Measurements from ENCODE around the gene STX18.
"Not testable (repeated sequence)": the region's sequence is repeated elsewhere in the genome, so short reads cannot be mapped to it uniquely, and the experiment has no call there.

STX18 gene

DNA sequence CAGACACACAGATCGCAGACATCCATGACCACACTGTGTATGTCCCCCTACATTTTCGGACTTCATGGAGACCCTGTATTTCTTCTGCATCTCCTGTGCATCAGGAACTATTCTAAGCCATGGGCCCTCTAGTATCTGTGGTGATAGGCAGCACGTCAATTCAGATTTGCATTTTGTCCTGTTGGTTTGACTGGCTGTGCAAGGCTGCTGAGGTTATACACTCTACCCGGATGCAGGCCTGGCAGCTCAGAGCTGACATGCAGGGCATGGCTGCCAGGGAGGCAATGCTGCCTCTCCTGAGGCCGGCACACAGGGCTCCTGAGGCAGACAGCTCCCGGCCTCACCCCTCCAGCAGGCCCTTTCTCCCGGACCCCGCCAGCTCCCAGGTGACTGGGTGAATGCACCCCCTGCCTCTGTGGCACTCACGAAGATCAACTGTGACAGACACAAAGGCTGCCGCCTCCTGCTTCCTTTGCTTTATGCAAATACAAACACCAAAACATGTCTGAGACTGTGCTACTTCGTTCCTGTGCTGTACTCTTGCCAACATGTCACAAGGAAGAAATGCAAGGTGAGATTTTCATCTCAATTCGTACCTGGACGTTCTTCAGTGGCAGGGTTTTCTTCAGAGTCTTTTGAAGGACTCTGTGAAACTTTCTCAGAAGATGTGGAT lies 103.9 kb downstream of the STX18 start:
- no peak for DNase-seq (ENCODE audit: low spot score)

DNA sequence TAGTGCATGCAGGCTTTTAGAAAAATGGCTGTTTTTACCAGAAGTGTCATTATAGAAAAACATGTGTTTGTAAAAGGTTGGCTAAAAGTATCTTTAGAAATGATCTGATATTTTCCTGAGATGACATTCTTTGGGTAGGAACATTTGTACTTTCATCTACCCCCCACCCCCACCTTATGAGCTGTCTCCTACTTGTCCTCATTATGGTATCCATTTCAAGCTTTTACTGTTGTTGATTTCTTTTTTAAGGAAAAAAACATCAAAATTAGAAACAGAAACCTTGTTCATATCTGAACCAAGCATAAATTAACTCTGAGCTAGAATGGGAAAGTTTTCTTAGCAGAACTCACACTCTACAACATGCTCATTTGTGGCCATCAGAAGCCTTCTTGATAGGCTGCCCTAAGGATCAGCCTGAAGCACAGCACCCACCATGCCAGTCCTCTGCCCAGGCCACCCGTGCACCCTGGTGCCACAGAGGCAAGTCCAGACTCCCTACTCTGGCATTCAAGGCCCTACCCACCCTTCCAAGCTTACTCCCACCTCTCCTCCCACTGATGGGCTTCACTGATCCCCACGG lies 105.5 kb downstream of the STX18 start:
- no peak for DNase-seq (ENCODE audit: low spot score)

DNA sequence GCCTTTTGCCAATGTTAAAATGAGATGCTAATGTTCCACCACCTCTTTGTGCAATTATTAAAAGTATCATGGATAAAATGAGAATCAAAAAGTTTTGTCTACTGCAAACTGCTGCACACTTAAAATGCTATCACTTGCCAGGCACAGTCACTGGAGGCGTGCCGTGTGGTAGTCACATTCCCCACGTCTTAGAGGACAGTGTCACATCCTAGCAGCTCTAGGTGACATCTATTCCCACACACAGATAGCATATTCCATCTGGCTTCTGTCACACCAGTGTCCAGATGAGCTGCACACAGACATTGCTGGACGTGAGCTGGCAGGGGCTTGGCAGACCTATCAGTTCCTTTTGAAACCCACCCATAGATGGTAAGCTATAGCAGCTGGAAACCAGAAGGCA lies 107.9 kb downstream of the STX18 start:
- no peak for DNase-seq (ENCODE audit: low spot score)

DNA sequence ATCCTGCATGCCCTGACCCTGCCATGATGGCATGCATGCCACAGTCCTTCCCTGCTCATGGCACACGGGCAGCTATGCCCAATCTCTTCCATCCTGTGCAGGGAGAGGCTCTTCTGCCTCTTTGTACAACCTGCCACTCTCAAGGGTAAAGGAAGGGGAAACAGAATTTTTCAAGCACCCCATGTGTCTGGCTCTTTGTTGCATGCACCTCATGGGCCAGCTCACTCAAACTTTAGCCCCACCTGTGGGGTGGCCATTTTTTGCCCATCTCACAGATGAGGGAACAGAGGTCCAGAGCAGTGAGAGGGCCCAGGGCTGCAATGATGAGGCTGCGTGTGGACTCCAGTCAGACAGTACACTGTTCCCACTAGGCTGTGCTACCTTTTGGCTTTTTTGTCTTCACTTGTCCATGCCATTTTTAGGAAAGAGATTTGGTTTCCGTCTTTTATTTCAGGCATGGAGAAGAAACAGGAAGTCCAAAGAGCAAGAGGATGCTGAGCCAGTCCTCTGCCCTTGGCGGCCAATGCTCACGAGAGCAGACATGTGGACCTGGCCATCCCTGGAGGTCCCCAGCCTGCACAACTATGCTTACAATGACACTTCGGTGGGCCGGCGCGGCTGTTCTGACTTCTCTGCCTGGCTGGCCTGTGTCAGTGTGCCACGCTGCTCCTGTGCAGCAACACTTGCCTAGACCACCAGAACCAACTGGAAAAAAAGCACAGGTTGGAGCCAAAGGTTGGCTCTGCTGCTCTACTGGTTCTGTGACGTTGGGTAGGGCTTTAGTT lies 109.3 kb downstream of the STX18 start:
- no peak for DNase-seq (ENCODE audit: low spot score)

DNA sequence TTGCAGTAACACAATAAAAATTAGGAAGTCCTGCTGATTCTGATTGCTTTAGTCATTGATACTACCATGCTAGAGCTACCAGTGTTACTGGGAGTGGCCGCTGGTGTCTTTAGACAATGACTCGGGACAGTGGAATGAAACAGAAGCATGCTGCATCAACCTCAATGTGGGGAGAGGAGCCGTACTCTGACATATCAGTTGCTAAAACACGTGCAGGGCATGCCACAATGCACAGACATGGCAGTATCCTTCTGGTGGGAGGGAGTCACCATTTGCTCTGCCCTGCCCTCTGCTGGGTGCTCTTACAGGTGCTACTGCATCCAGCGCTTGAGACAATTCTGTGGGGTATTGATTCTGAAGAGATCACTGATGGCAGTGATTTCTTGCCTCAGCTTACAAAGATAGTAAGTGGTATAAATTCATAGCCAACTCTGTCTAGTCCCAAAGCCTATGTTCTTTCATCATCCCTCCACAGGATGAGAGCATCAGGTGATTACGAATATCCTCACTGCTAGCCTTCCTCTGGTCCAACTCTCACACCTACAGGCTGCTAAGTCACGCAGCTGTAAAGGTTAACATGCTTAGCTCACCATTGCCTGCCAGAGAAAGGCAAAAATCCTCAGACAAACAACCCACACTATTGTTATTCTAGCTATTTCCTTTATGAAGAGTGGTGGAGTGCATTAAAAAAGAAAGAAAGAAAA lies 111.2 kb downstream of the STX18 start:
- peak; percentile 78 for DNase-seq (ENCODE audit: low spot score)

DNA sequence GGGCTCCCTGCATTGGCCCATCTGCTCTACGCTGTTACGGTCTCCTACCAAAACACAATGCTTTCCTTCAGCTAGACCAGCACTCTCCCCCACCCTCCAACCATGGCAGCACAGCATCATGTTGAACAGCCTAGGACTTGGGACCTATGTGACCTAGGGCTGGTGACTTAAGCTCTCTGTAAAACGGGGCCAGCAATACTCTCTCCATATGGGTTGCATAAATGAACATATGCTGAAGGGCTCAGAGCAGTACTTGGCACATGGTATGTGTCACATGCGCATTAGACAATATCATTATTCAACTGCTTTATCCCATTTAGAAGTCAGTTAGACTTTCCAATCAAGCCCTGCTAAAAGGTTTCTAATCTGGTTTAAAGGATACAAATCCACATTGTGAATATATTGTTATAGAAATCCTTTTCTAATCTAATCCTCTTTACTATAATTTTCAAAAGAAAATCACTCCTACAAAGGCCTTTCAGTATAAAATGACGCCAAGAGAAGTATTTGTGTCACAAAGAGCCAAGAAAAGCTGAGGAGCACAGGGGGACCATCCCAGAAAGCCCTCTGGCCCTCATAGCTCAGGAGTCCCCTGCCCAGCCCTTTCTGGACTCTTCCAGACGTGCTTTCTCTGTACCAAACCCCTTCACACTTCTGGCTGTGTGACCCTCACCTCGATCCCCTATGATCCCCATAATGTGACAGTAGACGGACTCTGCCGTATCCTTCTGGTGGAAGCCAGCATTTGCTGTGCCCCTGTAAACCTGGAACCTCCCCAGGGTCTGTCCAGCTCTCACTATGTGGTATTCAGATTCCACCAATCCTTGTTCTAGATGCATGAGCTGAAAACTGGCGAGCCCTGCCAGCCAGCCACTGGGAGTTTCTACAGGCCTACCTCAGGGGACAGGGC lies 112.6 kb downstream of the STX18 start:
- DNase-seq (ENCODE audit: low spot score): no peak

DNA sequence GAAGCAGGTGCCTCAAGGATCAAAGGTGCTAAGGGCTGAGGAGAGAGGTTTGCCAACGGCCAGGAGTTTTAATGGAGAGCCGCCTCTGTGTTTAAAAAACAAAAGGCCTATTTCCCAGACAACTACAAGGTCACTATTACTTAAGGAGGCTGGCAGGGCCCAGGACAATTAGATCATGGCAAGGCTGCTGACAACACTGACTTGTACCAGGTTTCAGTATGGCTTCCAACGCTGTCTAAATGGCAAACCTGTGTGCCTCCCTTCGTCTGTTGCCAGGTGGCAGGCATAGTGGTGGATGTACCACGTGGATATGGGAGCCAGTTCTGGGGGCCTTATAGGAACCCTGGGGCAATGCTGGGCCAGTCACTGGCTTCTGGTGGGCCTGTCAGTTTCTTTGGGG lies 114.0 kb downstream of the STX18 start:
- DNase-seq (ENCODE audit: low spot score): no peak

DNA sequence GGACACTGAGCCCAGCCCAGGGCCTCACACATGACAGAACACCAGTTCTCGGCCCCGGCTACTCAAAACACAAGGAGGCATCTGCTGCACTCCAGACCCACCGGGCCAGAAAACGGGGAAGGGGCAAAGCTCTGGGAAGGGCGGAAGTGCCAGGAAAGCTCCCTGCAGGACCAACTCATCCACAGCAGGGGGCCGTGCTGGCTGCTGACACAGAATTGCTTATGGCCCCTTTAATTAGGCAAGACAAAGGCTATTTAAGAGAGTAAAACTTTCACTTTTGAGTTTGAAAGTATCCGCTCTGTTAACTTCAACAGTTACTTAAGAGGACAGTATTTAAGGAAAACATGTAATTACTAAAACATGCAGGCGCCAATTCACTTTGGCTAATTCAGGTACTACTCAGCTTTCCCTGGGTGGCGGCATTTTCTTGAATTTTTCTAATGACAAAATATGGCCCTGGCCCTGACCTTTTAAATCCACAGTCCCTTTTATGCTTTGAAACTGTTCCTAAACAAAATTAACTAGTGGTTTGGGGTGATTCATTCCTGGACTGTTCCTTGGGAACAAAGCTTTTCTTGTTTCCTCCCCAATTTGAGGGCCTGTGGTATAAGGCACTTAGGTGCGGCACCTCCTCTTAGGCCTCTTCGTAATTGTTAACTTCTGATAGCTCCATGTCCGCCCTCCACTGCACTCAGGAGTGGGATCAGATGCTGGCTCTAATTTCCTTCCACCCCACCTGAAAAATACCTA lies 114.6 kb downstream of the STX18 start:
- no peak for DNase-seq (ENCODE audit: low spot score)

DNA sequence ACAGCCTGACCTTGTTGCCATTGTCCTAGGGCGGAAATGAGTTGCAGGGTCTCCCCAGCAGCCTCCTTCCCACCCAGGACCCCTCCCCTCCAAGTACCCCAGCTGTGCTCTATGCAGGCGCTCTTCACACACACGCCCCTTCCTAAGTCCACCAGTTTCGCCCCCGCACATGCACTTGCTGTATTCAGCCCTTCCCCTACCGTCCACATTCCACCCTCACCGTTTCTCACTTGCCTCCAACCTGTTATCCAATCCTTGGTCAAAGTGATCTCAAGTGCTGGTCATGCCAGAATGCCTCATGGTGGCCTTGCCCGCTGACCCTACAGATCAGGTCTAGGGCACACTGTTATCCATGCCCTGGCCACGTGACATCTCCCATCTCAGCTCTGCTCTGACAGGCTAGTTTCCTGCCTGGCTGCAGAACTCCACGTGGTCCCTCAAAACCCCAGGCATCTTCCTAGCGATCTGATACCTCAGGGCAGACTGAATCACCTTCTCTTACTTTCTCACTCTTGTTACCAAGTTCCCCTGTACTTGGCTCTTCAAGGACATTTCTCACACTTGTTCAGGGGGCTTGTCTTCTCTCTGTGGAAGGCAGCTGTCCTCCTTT lies 115.2 kb downstream of the STX18 start:
- no peak for DNase-seq (ENCODE audit: low spot score)

DNA sequence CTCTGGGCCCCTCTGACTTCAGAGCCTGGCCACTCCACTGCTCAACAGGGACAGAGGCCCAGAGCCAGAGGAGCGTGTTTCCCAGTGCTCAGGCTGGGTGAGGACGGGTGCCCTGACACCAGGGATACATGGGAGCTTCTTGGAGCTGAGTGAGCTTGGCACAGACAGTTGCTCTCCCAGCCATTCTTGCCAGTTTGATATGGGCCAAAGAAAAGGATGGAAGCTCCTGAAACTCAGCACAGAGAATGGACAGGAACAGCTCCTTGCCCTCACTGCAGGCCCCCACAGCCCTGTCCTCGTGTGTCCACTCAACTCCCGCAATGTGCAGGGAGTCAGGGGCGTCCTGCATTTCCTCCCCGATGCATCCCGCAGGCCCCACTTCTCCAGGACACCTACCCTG lies 116.2 kb downstream of the STX18 start:
- DNase-seq (ENCODE audit: low spot score): no peak

DNA sequence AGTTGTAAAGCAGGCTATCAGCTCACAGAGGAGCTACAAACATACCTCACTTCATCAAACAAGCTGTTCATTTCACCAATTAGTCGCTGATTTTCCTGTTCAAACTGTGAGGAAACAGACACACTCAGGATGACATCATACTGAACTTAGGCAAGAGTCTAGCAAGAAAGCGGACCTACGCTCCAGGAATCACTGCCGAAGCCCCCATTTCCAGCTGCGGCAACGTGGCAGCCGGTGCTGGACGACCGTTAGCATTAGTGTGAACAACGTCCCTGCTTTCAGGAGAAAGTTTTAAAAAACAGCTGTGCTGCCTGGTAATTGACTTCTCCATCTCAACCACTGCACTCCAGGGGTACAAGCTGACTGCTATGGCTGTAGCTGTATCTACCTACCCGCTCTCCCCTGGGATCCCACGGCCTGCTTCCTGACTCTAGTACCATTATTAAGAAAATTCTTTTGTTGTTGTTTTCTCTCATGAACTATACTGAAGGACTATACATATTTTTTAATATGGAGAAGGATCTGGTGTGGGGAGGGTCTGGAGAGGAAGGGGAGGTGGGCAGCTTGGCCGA lies 116.6 kb downstream of the STX18 start:
- DNase-seq (ENCODE audit: low spot score): no peak

DNA sequence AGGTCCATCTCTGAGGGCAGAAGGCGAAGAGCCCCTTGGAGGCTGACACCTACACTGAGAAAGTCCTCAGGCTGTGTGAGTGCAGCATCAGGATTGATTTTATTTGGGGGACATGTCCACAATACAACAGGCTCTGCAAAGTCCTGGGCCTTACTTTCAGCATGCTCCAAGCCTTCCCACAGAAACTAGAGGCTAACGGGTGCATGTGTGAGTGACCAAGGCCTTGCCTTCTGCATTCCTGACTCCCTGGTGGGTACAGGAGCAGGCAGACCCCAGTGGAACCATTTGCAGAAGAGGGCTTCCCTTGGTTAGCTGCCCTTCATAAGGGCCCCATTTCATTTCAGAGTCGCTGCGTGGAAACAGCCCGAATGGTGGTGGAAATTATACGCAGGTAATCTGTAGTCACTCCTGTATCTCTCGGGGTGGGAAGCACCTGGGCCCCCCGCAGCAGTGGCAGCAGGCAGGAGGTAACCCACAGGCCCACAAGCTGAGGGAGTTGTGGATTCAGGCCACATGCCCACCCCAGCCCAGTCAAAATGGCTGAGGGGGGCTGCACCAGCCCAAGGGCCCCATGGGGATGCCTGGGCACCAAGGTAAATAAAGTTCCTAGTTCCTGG lies 117.2 kb downstream of the STX18 start:
- no peak for DNase-seq (ENCODE audit: low spot score)

DNA sequence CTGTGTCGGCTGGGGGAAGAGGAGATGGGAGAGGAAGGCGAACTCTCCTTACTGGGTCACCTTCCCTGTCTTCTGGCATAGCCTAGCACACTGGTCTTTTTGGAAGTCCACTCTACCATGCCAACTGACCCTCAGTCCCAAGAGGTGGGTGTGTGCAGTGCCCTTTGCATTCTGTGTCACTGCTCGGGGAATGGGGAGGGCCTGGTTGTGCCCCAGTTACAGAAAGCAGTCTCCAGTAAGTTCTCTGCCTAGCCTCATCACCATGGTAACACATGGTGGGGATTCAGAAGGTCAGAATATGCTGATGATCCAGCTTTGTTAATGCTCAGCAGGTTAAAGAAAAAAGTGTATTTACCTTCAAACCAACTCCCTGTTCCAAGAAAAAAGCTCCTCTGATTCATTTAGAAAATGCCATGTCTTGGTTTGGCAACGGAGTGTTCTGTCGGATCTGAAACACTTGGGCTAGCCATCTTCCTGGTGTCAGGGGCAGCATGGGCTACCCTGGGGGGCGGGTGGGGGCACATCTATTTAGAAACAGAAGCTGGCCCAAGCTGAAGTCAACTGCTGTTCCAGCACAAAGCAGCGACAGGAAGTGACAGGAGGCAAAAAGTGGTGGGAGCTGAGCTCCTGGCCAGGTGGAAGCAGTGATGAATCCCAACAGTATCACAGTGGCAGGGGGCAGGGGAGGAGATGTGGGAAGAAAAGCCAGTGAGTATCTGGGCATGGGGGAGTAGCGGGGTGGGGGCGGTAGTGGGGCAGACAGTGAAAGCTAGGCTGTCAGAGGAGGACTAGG lies 117.9 kb downstream of the STX18 start:
- no peak for DNase-seq (ENCODE audit: low spot score)

DNA sequence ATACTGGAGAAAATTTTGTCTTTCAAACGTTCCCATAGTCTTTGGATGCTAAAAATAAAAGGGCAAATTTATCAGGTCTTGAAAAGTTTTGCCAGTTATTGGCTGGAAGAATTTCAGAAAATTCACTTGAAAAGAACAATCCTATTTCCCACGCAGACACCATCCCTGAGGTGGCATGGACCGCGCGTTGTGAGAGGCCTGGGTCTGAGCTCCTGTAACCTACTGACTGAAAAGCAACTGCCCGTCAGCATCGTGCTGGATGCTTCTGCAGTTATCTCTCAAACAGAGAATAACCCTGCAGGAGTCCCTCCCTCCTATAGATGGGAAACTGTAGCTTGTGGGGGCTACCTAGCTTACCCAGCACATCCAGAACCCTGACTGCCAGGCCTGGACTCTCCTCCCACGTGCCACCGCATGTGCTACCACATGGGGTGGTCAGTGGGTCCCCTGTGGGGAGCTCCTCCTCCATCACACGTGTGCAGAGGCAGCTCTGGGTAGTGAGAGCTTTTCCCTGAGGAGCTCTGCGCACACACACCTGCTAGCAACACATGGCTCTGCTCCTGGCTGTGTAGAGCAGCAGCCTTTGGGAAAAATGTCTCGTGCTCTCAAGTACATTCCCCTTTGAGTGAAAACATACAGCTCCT lies 118.9 kb downstream of the STX18 start:
- DNase-seq (ENCODE audit: low spot score): no peak

DNA sequence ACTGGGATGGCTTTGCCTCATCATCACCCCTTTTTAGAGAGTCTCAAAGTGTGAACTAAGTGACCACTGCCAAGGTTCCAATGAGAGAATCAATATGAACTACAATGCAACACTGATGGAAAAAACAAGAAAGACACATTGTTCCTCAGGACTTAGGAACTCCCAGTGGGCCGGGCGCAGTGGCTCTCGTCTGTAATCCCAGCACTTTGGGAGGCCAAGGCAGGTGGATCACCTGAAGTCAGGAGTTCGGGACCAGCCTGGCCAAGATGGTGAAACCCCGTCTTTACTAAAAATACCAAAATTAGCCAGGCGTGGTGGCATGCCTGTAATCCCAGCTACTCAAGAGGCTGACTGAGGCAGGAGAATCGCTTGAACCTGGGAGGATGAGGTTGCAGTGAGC lies 119.7 kb downstream of the STX18 start:
- not testable (repeated sequence) for DNase-seq (ENCODE audit: low spot score)

DNA sequence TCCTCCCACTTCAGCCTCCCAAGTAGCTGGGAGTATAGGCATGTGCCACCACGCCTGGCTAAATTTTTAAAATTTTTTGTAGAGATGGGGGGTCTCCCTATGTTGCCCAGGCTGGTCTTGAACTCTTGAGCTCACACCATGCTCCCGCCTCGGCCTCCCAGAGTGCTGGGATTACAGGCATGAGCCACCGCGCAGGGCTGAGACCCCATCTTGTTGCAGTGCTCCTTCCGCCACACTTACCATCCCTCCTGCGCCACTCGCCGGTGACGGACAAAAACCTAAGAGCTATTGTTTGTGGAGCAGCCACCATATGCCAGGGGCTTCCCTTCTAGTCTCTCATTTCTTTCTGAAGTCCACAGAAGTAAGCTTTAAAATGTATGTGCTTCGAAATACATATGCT lies 120.5 kb downstream of the STX18 start:
- DNase-seq (ENCODE audit: low spot score): no peak

DNA sequence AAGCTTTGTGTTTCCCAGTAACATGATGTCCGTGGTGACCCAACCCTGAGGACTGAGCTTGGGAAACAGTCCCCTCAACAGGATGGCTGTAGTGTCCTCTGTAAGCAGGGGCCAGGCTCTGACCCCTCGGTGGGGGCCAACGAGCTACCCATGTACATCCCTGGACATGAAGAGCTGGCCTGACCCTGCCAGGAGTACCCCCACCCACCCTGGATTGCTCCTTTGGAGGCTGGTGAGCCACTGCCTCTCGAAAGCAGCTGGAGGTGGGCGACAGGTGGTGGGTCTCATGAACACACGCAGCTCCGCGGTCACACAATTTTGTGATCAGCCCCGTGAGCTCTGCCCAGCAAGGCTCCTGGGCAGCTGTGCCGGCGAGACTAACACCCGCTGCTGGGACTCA lies 121.4 kb downstream of the STX18 start:
- DNase-seq (ENCODE audit: low spot score): no peak

DNA sequence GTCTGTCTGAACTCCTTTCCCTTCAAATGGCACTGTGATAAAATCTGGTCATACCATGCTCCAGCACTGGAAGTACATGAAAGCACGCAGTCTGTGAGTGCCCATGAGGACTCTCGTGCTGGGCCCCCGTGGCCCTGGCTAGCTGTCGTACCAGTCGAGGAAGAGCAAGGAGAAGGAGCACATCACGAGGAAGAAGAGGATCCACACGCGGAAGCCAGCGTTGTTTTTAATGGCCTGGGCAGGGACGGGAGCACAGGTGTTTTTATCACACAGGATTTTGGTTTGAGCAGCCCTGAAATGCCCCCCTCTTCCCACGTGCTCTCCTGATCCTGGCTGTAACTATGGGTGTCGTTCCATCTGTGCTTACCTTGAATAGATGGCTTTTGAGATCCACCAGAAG lies 122.0 kb downstream of the STX18 start:
- DNase-seq (ENCODE audit: low spot score): no peak

Data from RKO (cell line).